H1 (cell line): ENCODE data around the gene SPECC1. TPM values are rescaled to one million over a fixed set of nuclear protein-coding genes. Genes with fewer than 3 reads are reported as not detected.

Experiments used
- polyA plus RNA-seq, 7 experiments: library from polyadenylated mRNA; depleted of rRNA in 3 of 7; stranded (reverse) in 5 of 7; unstranded in 2 of 7; fragments of >200 nt in 5 of 7; fragments of 200-250 nt in 2 of 7; gene quantifications; 1 replicate in 5 of 7; 2 replicates in 1 of 7; 4 replicates in 1 of 7; pipeline versions ENCODE4 v1.2.1 to v1.2.3, GENCODE V29; 2011 to 2013; ENCODE audit warnings: missing spikeins in 2 of 7, mixed read lengths in 2 of 7
- total RNA-seq: library from RNA; stranded (reverse); fragmentation: NEBNext Ultra II Directional; extraction: Animal tissue kit (Norgen Biotek cat#: 25700); gene quantifications from 2 replicates; pipeline ENCODE4 v1.2.1, GENCODE V29; 2021
- TF ChIP-seq, protein P1 (sequence below): IDR thresholded peaks from 2 replicates; pipeline ENCODE4 v1.6.1; 2012; ENCODE audit warnings: inconsistent platforms

Gene SPECC1
- total and polyA plus RNA-seq, 2 of the 8 experiments (the other 6 are each of a cell fraction or from before 2014, with no cell fraction given) = 35.8 to 87.9 TPM

GRCh38 chr17:20158580-20158979 lies 149.4 kb downstream of the SPECC1 start (continued):
- TF ChIP-seq, protein P1, sequence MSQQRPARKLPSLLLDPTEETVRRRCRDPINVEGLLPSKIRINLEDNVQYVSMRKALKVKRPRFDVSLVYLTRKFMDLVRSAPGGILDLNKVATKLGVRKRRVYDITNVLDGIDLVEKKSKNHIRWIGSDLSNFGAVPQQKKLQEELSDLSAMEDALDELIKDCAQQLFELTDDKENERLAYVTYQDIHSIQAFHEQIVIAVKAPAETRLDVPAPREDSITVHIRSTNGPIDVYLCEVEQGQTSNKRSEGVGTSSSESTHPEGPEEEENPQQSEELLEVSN = no peak
